Measurements from ENCODE around the gene SV2C.

The SV2C gene

GRCh38 chr5:76388791-76389512 is 305.8 kb downstream of the SV2C start:
- DNase-seq = no peak

GRCh38 chr5:76389513-76390154 is 306.5 kb downstream of the SV2C start:
- no peak for DNase-seq

GRCh38 chr5:76391014-76391413 is 307.8 kb downstream of the SV2C start:
- no peak for DNase-seq

- DNase-seq = no peak
Measured at GRCh38 chr5:76393035-76393680, 310.0 kb downstream of the SV2C start.

- DNase-seq = no peak
Measured at GRCh38 chr5:76397200-76397599, 314.0 kb downstream of the SV2C start.

GRCh38 chr5:76399268-76399667 is 316.1 kb downstream of the SV2C start:
- no peak for DNase-seq

GRCh38 chr5:76400466-76400865 is 317.3 kb downstream of the SV2C start:
- no peak for DNase-seq

- DNase-seq = no peak
Measured at GRCh38 chr5:76401801-76402250, 318.6 kb downstream of the SV2C start.

- DNase-seq = no peak
Measured at GRCh38 chr5:76402251-76402885, 319.2 kb downstream of the SV2C start.

- no peak for DNase-seq
Measured at GRCh38 chr5:76402886-76403765, 319.9 kb downstream of the SV2C start, which contains the start of gene IQGAP2. Gene IQGAP2, plus strand, starts transcription at chr5:76403285. Its CDS starts 261 bp downstream, at chr5:76403546.
